ENCODE measurements around the gene TMEFF2.

- TF ChIP-seq CTCF (conservative IDR thresholded peaks at IDR 0.05; ENCODE audit: low read length) (no peak), EZH2phosphoT487 (IDR thresholded peaks at IDR 0.05; ENCODE audit: borderline replicate concordance) (no peak)
These were observed 37.0 kb downstream of the TMEFF2 start for GRCh38 chr2:192157776-192158175.

All from Loucy (cell line).